ENCODE results near the gene MAP3K5. TPM values are rescaled to one million over a fixed set of nuclear protein-coding genes. Genes with fewer than 3 reads are reported as not detected.

The MAP3K5 gene
- total and polyA plus RNA-seq, 9 of the 15 experiments (the other 6 are each of a cell fraction or from before 2014, with no cell fraction given), result 2.2 to 13.0 (median 9.9) TPM

- no peak for TF ChIP-seq MBD1 (CRISPR knock-in tag; IDR thresholded peaks at IDR 0.05)
- no peak for TF ChIP-seq ZNF212 (CRISPR knock-in tag; IDR thresholded peaks at IDR 0.05)
- TF ChIP-seq ZKSCAN1 (IDR thresholded peaks at IDR 0.05; ENCODE audit: low read depth, low read length), result no peak
- no peak for TF ChIP-seq ELF1 (tag; IDR thresholded peaks at IDR 0.05)
- TF ChIP-seq HINFP (tag; conservative IDR thresholded peaks at IDR 0.05; ENCODE audit: low read depth), result no peak
- TF ChIP-seq RBM22 (IDR thresholded peaks at IDR 0.05; ENCODE audit: low read depth, low read length, poor library complexity, severe bottlenecking), result no peak
- TF ChIP-seq DPF2 (IDR thresholded peaks at IDR 0.05), result no peak
- no peak for TF ChIP-seq ZNF253 (CRISPR knock-in tag; conservative IDR thresholded peaks at IDR 0.05)
- TF ChIP-seq KLF16 (IDR thresholded peaks at IDR 0.05), result no peak
- TF ChIP-seq ARID2 (IDR thresholded peaks at IDR 0.05), result no peak
- TF ChIP-seq ZKSCAN8 (CRISPR knock-in tag; IDR thresholded peaks at IDR 0.05), result no peak
- TF ChIP-seq ZSCAN32 (CRISPR knock-in tag; IDR thresholded peaks at IDR 0.05), result no peak; the same call in 1 of the 2 replicates
- TF ChIP-seq NONO (IDR thresholded peaks at IDR 0.05; ENCODE audit: low read depth in 2 of 2, low read length in 1 of 2), result no peak
- no peak for TF ChIP-seq E2F5 (CRISPR knock-in tag; IDR thresholded peaks at IDR 0.05)
- TF ChIP-seq RAD21 (CRISPR knock-in tag; conservative IDR thresholded peaks at IDR 0.05 in 1 of 2, IDR thresholded peaks at IDR 0.05 in 1 of 2), result peak in 1 of 2 experiments; percentile 43; a peak in 3 of 4 replicates
- no peak for TF ChIP-seq NR3C1 (CRISPR knock-in tag; IDR thresholded peaks at IDR 0.05)
- TF ChIP-seq BRF2 (IDR thresholded peaks at IDR 0.05; ENCODE audit: borderline replicate concordance, insufficient read depth, insufficient read length), result no peak
- TF ChIP-seq POLR2H (tag; IDR thresholded peaks at IDR 0.05; ENCODE audit: low read depth), result no peak
- no peak for TF ChIP-seq RHOXF2B (CRISPR knock-in tag; conservative IDR thresholded peaks at IDR 0.05)
- no peak for TF ChIP-seq ZNF778 (CRISPR knock-in tag; IDR thresholded peaks at IDR 0.05)
- no peak for TF ChIP-seq PHB2 (IDR thresholded peaks at IDR 0.05; ENCODE audit: low read depth)
- TF ChIP-seq POLR2AphosphoS2 (IDR thresholded peaks at IDR 0.05; ENCODE audit: low read length), result no peak
- TF ChIP-seq MXI1 (IDR thresholded peaks at IDR 0.05; ENCODE audit: low read depth, low read length), result no peak
Measured at GRCh38 chr6:136791296-136792094, 782 bp downstream of the MAP3K5 start (continued).
